ENCODE measurements around the gene PALM2AKAP2.

The PALM2AKAP2 gene

GRCh38 chr9:109751253-109751652 is 28.7 kb upstream of the PALM2AKAP2 start:
- Histone ChIP-seq H3K4me3 (ENCODE audit: low read depth in 1 of 2, low read length in 2 of 2) (no peak overlapping the region), H3K4me1 (ENCODE audit: insufficient read depth, low read length) (no peaks in the 10 kb centered on the region), H3K9me3 (ENCODE audit: insufficient read depth, low read length, severe bottlenecking) (no peaks in the 10 kb centered on the region), H3K79me2 (ENCODE audit: insufficient read depth, low read length) (no peaks in the 10 kb centered on the region), H2AFZ (ENCODE audit: low read depth, low read length) (no peak overlapping the region), H3K27me3 (ENCODE audit: insufficient read depth, low read length, poor library complexity) (no peaks in the 10 kb centered on the region), H3K27ac (ENCODE audit: low read length) (no peak overlapping the region), H3K36me3 (ENCODE audit: insufficient read depth, low read length) (no peaks in the 10 kb centered on the region), H3K4me2 (ENCODE audit: insufficient read depth, low read length) (no peak overlapping the region), H3K9ac (ENCODE audit: low read depth, low read length) (no peak overlapping the region), H4K20me1 (ENCODE audit: insufficient read depth, low read length) (no peaks in the 10 kb centered on the region)
- ATAC-seq (ENCODE audit: insufficient read depth, low read depth) (no peak), DNase-seq (no peak)
- no peak for TF ChIP-seq CTCF (IDR thresholded peaks at IDR 0.05; ENCODE audit: borderline replicate concordance, extremely low read depth, low read length, poor library complexity, severe bottlenecking)
- no peak for TF ChIP-seq EZH2 (IDR thresholded peaks at IDR 0.05; ENCODE audit: borderline replicate concordance, low read depth, low read length, severe bottlenecking)

- ATAC-seq (ENCODE audit: insufficient read depth, low read depth) (no peak), DNase-seq (no peak)
- Histone ChIP-seq H3K9ac (ENCODE audit: low read depth, low read length) (no peak overlapping the region), H3K27ac (ENCODE audit: low read length) (no peak overlapping the region), H3K9me3 (ENCODE audit: insufficient read depth, low read length, severe bottlenecking) (no peaks in the 10 kb centered on the region), H3K4me3 (ENCODE audit: low read depth in 1 of 2, low read length in 2 of 2) (no peak overlapping the region), H3K4me1 (ENCODE audit: insufficient read depth, low read length) (no peaks in the 10 kb centered on the region), H4K20me1 (ENCODE audit: insufficient read depth, low read length) (no peaks in the 10 kb centered on the region), H3K4me2 (ENCODE audit: insufficient read depth, low read length) (no peak overlapping the region), H2AFZ (ENCODE audit: low read depth, low read length) (no peak overlapping the region), H3K27me3 (ENCODE audit: insufficient read depth, low read length, poor library complexity) (no peaks in the 10 kb centered on the region), H3K79me2 (ENCODE audit: insufficient read depth, low read length) (no peaks in the 10 kb centered on the region), H3K36me3 (ENCODE audit: insufficient read depth, low read length) (no peaks in the 10 kb centered on the region)
- TF ChIP-seq EZH2 (IDR thresholded peaks at IDR 0.05; ENCODE audit: borderline replicate concordance, low read depth, low read length, severe bottlenecking): no peak
Observed at GRCh38 chr9:109753308-109753707, 26.7 kb upstream of the PALM2AKAP2 start.

- H2AFZ ChIP-seq (ENCODE audit: low read depth, low read length): no peak overlapping the region
- H3K9me3 ChIP-seq (ENCODE audit: insufficient read depth, low read length, severe bottlenecking): no peaks in the 10 kb centered on the region
- H3K27ac ChIP-seq (ENCODE audit: low read length): no peak overlapping the region
- H3K4me1 ChIP-seq (ENCODE audit: insufficient read depth, low read length): no peaks in the 10 kb centered on the region
- no peaks in the 10 kb centered on the region for H3K36me3 ChIP-seq (ENCODE audit: insufficient read depth, low read length)
- TF ChIP-seq EZH2 (IDR thresholded peaks at IDR 0.05; ENCODE audit: borderline replicate concordance, low read depth, low read length, severe bottlenecking) (no peak), CTCF (IDR thresholded peaks at IDR 0.05; ENCODE audit: borderline replicate concordance, extremely low read depth, low read length, poor library complexity, severe bottlenecking) (no peak)
- ATAC-seq (ENCODE audit: insufficient read depth, low read depth) (no peak), DNase-seq (no peak)
- H3K4me3 ChIP-seq (ENCODE audit: low read depth in 1 of 2, low read length in 2 of 2): no peak overlapping the region
- no peaks in the 10 kb centered on the region for H4K20me1 ChIP-seq (ENCODE audit: insufficient read depth, low read length)
- H3K27me3 ChIP-seq (ENCODE audit: insufficient read depth, low read length, poor library complexity): no peaks in the 10 kb centered on the region
- no peak overlapping the region for H3K4me2 ChIP-seq (ENCODE audit: insufficient read depth, low read length)
- H3K9ac ChIP-seq (ENCODE audit: low read depth, low read length): no peak overlapping the region
- H3K79me2 ChIP-seq (ENCODE audit: insufficient read depth, low read length): no peaks in the 10 kb centered on the region
Observed at GRCh38 chr9:109755040-109755439, 25.0 kb upstream of the PALM2AKAP2 start.

GRCh38 chr9:109759589-109759988 is 20.4 kb upstream of the PALM2AKAP2 start:
- Histone ChIP-seq H4K20me1 (ENCODE audit: insufficient read depth, low read length) (no peaks in the 10 kb centered on the region), H3K27ac (ENCODE audit: low read length) (no peak overlapping the region), H3K9ac (ENCODE audit: low read depth, low read length) (no peak overlapping the region), H3K36me3 (ENCODE audit: insufficient read depth, low read length) (no peaks in the 10 kb centered on the region), H3K27me3 (ENCODE audit: insufficient read depth, low read length, poor library complexity) (no peaks in the 10 kb centered on the region), H3K79me2 (ENCODE audit: insufficient read depth, low read length) (no peaks in the 10 kb centered on the region), H3K4me2 (ENCODE audit: insufficient read depth, low read length) (no peak overlapping the region), H3K9me3 (ENCODE audit: insufficient read depth, low read length, severe bottlenecking) (no peaks in the 10 kb centered on the region), H2AFZ (ENCODE audit: low read depth, low read length) (no peak overlapping the region), H3K4me1 (ENCODE audit: insufficient read depth, low read length) (no peaks in the 10 kb centered on the region), H3K4me3 (ENCODE audit: low read depth in 1 of 2, low read length in 2 of 2) (no peak overlapping the region)
- ATAC-seq (ENCODE audit: insufficient read depth, low read depth) (no peak), DNase-seq (no peak)
- TF ChIP-seq EZH2 (IDR thresholded peaks at IDR 0.05; ENCODE audit: borderline replicate concordance, low read depth, low read length, severe bottlenecking) (no peak), CTCF (IDR thresholded peaks at IDR 0.05; ENCODE audit: borderline replicate concordance, extremely low read depth, low read length, poor library complexity, severe bottlenecking) (no peak)
